ENCODE results near the gene PTPRM. TPM values are rescaled to one million over a fixed set of nuclear protein-coding genes. Genes with fewer than 3 reads are reported as not detected.
A peak's percentile ranks its signal among the peaks of the same experiment; 100 is the strongest.

The PTPRM gene
- polyA plus RNA-seq, 1 of the 3 experiments (the other 2 are of a cell fraction) = 16.0 TPM

DNA sequence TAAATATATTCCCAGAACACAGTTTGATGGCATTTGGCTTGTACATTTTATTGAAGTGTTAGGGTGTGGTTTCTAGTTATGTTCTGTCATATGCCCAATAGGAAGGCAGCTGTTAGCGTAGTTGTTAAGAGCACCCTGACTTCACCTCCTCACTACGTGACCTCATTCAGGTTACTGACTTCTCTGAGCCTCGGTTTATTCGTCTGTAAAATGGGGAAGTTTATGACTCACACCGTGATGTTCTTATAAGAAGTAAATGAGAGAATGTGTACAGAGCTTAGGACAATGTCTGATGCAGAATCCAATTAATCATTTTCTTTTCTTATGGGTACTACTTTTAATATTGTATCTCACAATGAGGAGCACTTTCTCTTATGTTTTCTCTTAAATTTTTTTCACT, 226.0 kb downstream of the PTPRM start (continued):
- TF ChIP-seq, protein P1, sequence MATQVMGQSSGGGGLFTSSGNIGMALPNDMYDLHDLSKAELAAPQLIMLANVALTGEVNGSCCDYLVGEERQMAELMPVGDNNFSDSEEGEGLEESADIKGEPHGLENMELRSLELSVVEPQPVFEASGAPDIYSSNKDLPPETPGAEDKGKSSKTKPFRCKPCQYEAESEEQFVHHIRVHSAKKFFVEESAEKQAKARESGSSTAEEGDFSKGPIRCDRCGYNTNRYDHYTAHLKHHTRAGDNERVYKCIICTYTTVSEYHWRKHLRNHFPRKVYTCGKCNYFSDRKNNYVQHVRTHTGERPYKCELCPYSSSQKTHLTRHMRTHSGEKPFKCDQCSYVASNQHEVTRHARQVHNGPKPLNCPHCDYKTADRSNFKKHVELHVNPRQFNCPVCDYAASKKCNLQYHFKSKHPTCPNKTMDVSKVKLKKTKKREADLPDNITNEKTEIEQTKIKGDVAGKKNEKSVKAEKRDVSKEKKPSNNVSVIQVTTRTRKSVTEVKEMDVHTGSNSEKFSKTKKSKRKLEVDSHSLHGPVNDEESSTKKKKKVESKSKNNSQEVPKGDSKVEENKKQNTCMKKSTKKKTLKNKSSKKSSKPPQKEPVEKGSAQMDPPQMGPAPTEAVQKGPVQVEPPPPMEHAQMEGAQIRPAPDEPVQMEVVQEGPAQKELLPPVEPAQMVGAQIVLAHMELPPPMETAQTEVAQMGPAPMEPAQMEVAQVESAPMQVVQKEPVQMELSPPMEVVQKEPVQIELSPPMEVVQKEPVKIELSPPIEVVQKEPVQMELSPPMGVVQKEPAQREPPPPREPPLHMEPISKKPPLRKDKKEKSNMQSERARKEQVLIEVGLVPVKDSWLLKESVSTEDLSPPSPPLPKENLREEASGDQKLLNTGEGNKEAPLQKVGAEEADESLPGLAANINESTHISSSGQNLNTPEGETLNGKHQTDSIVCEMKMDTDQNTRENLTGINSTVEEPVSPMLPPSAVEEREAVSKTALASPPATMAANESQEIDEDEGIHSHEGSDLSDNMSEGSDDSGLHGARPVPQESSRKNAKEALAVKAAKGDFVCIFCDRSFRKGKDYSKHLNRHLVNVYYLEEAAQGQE (IDR thresholded peaks at IDR 0.05; ENCODE audit: low read depth, low read length) = no peak

DNA sequence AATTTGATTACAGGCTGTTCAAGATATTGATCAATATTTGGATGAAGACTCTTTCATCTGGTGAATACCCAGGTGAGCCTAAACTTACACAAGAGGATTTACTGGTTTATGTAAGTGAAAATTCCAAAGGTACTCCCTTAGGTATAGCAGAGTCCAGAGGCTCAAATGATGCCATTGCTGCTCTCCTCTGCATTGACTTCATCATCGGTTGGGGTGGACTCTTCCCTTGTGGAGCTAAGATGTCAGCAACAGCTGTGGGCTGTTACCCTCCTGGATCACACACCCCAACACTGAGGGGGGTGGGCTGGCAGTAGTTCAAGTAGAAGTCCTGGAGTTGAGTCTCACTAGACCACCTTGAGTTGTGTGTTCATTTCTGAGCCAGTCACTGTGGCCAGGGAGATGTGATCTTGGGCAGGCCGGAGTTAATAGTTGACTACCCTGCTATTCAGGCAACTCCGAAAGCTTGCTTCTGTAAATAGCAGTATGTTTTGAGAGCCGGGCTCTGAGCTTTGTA, 236.9 kb downstream of the PTPRM start:
- ChIA-PET CTCF (interaction anchor here (1.1 to 3.2 kb wide), 5 partner anchors 10 to 676 kb away, joined by 3 to 13 read pairs (median 3); no protein-coding TSS in a partner anchor), POLR2A (no interaction called here)
- DNase-seq = no peak
- Histone ChIP-seq H3K79me2 (ENCODE audit: insufficient read depth) (no peaks in the 10 kb centered on the region), H4K20me1 (ENCODE audit: insufficient read depth) (no peaks in the 10 kb centered on the region), H3K36me3 (replicated peaks in 1 of 2; ENCODE audit: control insufficient read depth in 1 of 2, insufficient read depth in 2 of 2, low read length in 1 of 2) (no peaks in the 10 kb centered on the region), H3K4me3 (ENCODE audit: low read depth in 2 of 2, low read length in 1 of 2) (no peak overlapping the region), H3K4me2 (no peak overlapping the region), H3K27me3 (ENCODE audit: insufficient read depth) (no peaks in the 10 kb centered on the region), H2AFZ (ENCODE audit: low read depth) (no peak overlapping the region), H3K9me3 (no peaks in the 10 kb centered on the region), H3F3A (replicated peaks; ENCODE audit: insufficient read depth) (no peaks in the 10 kb centered on the region), H3K27ac (ENCODE audit: low read depth in 2 of 2, low read length in 1 of 2) (peak overlapping the region in 1 of 2 experiments; percentile 71; a peak in 2 of 4 replicates), H3K4me1 (ENCODE audit: control insufficient read depth in 1 of 2, insufficient read depth in 2 of 2, low read depth in 1 of 2, low read length in 1 of 2) (peaks cover 0 to 19% of the 10 kb centered on the region in 2 experiments; a peak in 2 of 4 replicates), H3K9ac (no peak overlapping the region), H3K9me2 (no peaks in the 10 kb centered on the region)
- WGBS (ENCODE audit: low lambda C conversion rate) = 29% methylated on average over 3 of the region's 4 CpGs
- no peak for TF ChIP-seq TCF12 (IDR thresholded peaks at IDR 0.05)

DNA sequence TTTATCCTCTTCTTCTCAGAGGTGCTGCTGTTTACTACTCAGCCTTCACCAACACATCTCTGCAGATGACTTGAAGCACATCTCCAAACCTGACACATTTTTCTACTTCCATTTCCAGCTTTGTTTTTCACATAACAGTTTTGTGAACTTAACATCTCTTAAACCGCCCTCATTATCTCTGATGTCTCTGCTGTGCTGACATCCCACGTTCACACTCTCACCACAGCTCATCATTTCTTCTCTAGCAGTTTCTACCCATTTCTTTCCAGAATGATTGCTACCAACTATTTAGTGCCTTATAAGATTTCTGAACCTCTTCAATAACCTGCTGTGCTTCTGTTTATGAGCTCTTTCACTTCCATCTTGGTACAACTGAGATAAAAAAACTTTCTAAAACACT, 238.0 kb downstream of the PTPRM start:
- WGBS (ENCODE audit: low lambda C conversion rate) = 54% methylated on average over 2 of the region's 2 CpGs
- Histone ChIP-seq H3K36me3 (replicated peaks in 1 of 2; ENCODE audit: control insufficient read depth in 1 of 2, insufficient read depth in 2 of 2, low read length in 1 of 2) (no peaks in the 10 kb centered on the region), H3F3A (replicated peaks; ENCODE audit: insufficient read depth) (no peaks in the 10 kb centered on the region), H4K20me1 (ENCODE audit: insufficient read depth) (no peaks in the 10 kb centered on the region), H3K79me2 (ENCODE audit: insufficient read depth) (no peaks in the 10 kb centered on the region), H3K9me2 (no peaks in the 10 kb centered on the region), H3K9ac (no peak overlapping the region), H3K4me3 (ENCODE audit: low read depth in 2 of 2, low read length in 1 of 2) (no peak overlapping the region), H2AFZ (ENCODE audit: low read depth) (no peak overlapping the region), H3K4me2 (no peak overlapping the region), H3K9me3 (no peaks in the 10 kb centered on the region), H3K4me1 (ENCODE audit: control insufficient read depth in 1 of 2, insufficient read depth in 2 of 2, low read depth in 1 of 2, low read length in 1 of 2) (peaks cover 0 to 26% of the 10 kb centered on the region in 2 experiments; a peak in 2 of 4 replicates), H3K27me3 (ENCODE audit: insufficient read depth) (no peaks in the 10 kb centered on the region), H3K27ac (ENCODE audit: low read depth in 2 of 2, low read length in 1 of 2) (peak overlapping the region in 1 of 2 experiments; percentile 47; a peak in 2 of 4 replicates)
- no peak for DNase-seq
- POLR2A ChIA-PET = interaction anchor here (0.6 kb wide), 1 partner anchor 24 kb away, joined by 3 read pairs; no protein-coding TSS in a partner anchor
- CTCF ChIA-PET = interaction anchor here (0.9 to 3.2 kb wide), 4 partner anchors 13 to 674 kb away, joined by 3 to 13 read pairs (median 4); no protein-coding TSS in a partner anchor
- TF ChIP-seq JUND (IDR thresholded peaks at IDR 0.05) = no peak
- TF ChIP-seq FOXJ3 (CRISPR knock-in tag; IDR thresholded peaks at IDR 0.05) = no peak
- TF ChIP-seq, protein P2, sequence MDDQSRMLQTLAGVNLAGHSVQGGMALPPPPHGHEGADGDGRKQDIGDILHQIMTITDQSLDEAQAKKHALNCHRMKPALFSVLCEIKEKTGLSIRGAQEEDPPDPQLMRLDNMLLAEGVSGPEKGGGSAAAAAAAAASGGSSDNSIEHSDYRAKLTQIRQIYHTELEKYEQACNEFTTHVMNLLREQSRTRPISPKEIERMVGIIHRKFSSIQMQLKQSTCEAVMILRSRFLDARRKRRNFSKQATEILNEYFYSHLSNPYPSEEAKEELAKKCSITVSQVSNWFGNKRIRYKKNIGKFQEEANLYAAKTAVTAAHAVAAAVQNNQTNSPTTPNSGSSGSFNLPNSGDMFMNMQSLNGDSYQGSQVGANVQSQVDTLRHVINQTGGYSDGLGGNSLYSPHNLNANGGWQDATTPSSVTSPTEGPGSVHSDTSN (IDR thresholded peaks at IDR 0.05) = no peak
- no peak for TF ChIP-seq NFIC (IDR thresholded peaks at IDR 0.05; ENCODE audit: borderline replicate concordance)
- TF ChIP-seq SIN3A (IDR thresholded peaks at IDR 0.05; ENCODE audit: borderline replicate concordance, low read depth, low read length) = no peak
- TF ChIP-seq FOXM1 (IDR thresholded peaks at IDR 0.05; ENCODE audit: low read depth) = no peak
- TF ChIP-seq MXI1 (IDR thresholded peaks at IDR 0.05; ENCODE audit: low read depth, low read length) = no peak
- TF ChIP-seq FOSL2 (IDR thresholded peaks at IDR 0.05; ENCODE audit: borderline replicate concordance, low read depth) = no peak
- no peak for TF ChIP-seq TEAD4 (IDR thresholded peaks at IDR 0.05; ENCODE audit: borderline replicate concordance, insufficient read depth)
- TF ChIP-seq ELF1 (IDR thresholded peaks at IDR 0.05) = no peak
- TF ChIP-seq, protein P1 (IDR thresholded peaks at IDR 0.05; ENCODE audit: low read depth, low read length) = no peak
- TF ChIP-seq TCF12 (IDR thresholded peaks at IDR 0.05) = no peak
- no peak for TF ChIP-seq GABPA (IDR thresholded peaks at IDR 0.05; ENCODE audit: low read depth)
